Umbilical cord (tissue), 2 donors: ENCODE measurements around the gene GTPBP3. TPM values are rescaled to one million over a fixed set of nuclear protein-coding genes. Genes with fewer than 3 reads are reported as not detected.
"Not testable (repeated sequence)": the region's sequence is repeated elsewhere in the genome, so short reads cannot be mapped to it uniquely, and the experiment has no call there.

Experiments used
- DNase-seq: peaks from one replicate; pipeline ENCODE4 v3.0.0-alpha.2; 2015; ENCODE audit warnings: low spot score
- total RNA-seq: library from RNA; depleted of rRNA; stranded (reverse); fragments of >200 nt; gene quantifications from one replicate; pipeline ENCODE4 v1.2.3, GENCODE V29; 2014; ENCODE audit warnings: low replicate concordance; ENCODE audit not compliant: insufficient read depth

Gene GTPBP3
- 13.7 TPM for total RNA-seq

GRCh38 chr19:17336872-17337674 lies at the start of gene GTPBP3:
Gene GTPBP3, plus strand, starts transcription at chr19:17337553. Its CDS starts 59 bp downstream, at chr19:17337612.
- DNase-seq: peak; percentile 99

- peak; percentile 54 for DNase-seq
These were observed 47.9 kb upstream of the GTPBP3 start for GRCh38 chr19:17289489-17289888.

- peak; percentile 94 for DNase-seq
These were observed 44.9 kb upstream of the GTPBP3 start for GRCh38 chr19:17292301-17293074.

GRCh38 chr19:17293605-17294004 lies 43.7 kb upstream of the GTPBP3 start:
- DNase-seq: no peak

GRCh38 chr19:17294051-17294891 lies 43.1 kb upstream of the GTPBP3 start:
- DNase-seq: no peak

- DNase-seq: not testable (repeated sequence)
These were observed 41.8 kb upstream of the GTPBP3 start for GRCh38 chr19:17295551-17295950.

- DNase-seq: no peak
These were observed 41.1 kb upstream of the GTPBP3 start for GRCh38 chr19:17296273-17296672.

- DNase-seq: no peak
These were observed 40.4 kb upstream of the GTPBP3 start for GRCh38 chr19:17296976-17297375.

- no peak for DNase-seq
These were observed 36.2 kb upstream of the GTPBP3 start for GRCh38 chr19:17300992-17301619.

- no peak for DNase-seq
These were observed 34.8 kb upstream of the GTPBP3 start for GRCh38 chr19:17302391-17303166.

GRCh38 chr19:17303167-17303939 lies 34.0 kb upstream of the GTPBP3 start, which contains the start of gene ABHD8:
Gene ABHD8, minus strand, starts transcription at chr19:17303425. Its CDS starts 1,809 bp downstream, at chr19:17301616.
- DNase-seq: peak; percentile 97

- DNase-seq: no peak
These were observed 33.4 kb upstream of the GTPBP3 start for GRCh38 chr19:17303940-17304267.

GRCh38 chr19:17304386-17305215 lies 32.8 kb upstream of the GTPBP3 start:
- DNase-seq: no peak

- DNase-seq: no peak
These were observed 32.2 kb upstream of the GTPBP3 start for GRCh38 chr19:17305216-17305516.

GRCh38 chr19:17305517-17306284 lies 31.7 kb upstream of the GTPBP3 start, which contains the start of gene MRPL34:
Gene MRPL34, plus strand, starts transcription at chr19:17305872. Its CDS starts 21 bp downstream, at chr19:17305893.
- DNase-seq: peak; percentile 99

GRCh38 chr19:17306285-17306714 lies 31.1 kb upstream of the GTPBP3 start:
- no peak for DNase-seq

- DNase-seq: no peak
These were observed 29.4 kb upstream of the GTPBP3 start for GRCh38 chr19:17307876-17308377.
